ENCODE results near the gene GADD45A. TPM values are rescaled to one million over a fixed set of nuclear protein-coding genes. Genes with fewer than 3 reads are reported as not detected.

GADD45A gene
- polyA plus RNA-seq, 2 of the 4 experiments (the other 2 are of a cell fraction) = 36.0 to 44.7 TPM

- DNase-seq (ENCODE audit: low read depth in 1 of 2, low spot score in 1 of 2) (no peak), ATAC-seq (no peak), FAIRE-seq (no peak)
- H3K4me1 ChIP-seq = peaks cover 64% of the 10 kb centered on the region
- POLR2A ChIA-PET = no interaction called here
- no peaks in the 10 kb centered on the region for H3K9me3 ChIP-seq
- H3K4me3 ChIP-seq = no peak overlapping the region
- H3K27ac ChIP-seq = peak overlapping the region; percentile 48 to 49; a peak in 3 of 6 replicates
- peak overlapping the region; percentile 10; the same call in 1 of the 3 replicates for H3K4me2 ChIP-seq
- CTCF ChIA-PET = interaction anchor here (1.0 to 1.6 kb wide), 3 partner anchors 9 to 54 kb away, joined by 3 to 6 read pairs (median 3); no protein-coding TSS in a partner anchor
- TF ChIP-seq GATA3 (IDR thresholded peaks at IDR 0.05; ENCODE audit: borderline replicate concordance) (no peak), SMC3 (IDR thresholded peaks at IDR 0.05) (no peak), MAFK (IDR thresholded peaks at IDR 0.05; ENCODE audit: partially characterized antibody) (no peak), SREBF2 (IDR thresholded peaks at IDR 0.05) (no peak), EHF (CRISPR knock-in tag; IDR thresholded peaks at IDR 0.05) (no peak), HOXB5 (CRISPR knock-in tag; IDR thresholded peaks at IDR 0.05) (no peak), CBX2 (IDR thresholded peaks at IDR 0.05; ENCODE audit: borderline replicate concordance, low read depth) (no peak)
- 20% methylated on average over 2 of the region's 2 CpGs for WGBS (ENCODE audit: missing lambda C conversion rate)
Measured at GRCh38 chr1:67711855-67712212, 26.8 kb downstream of the GADD45A start.

GRCh38 chr1:67713057-67713846, 28.3 kb downstream of the GADD45A start:
- peak; percentile 23 to 44 for DNase-seq (ENCODE audit: low read depth in 1 of 2, low spot score in 1 of 2)
- Histone ChIP-seq H3K4me2 (peak overlapping the region; percentile 82), H3K27ac (peak overlapping the region; percentile 75 to 76), H3K4me3 (no peak overlapping the region), H3K9me3 (no peaks in the 10 kb centered on the region), H3K4me1 (peaks cover 79% of the 10 kb centered on the region)
- CTCF ChIA-PET = interaction anchor here (1.2 to 1.6 kb wide), 5 partner anchors 9 to 151 kb away, joined by 3 to 6 read pairs (median 4); no protein-coding TSS in a partner anchor
- ATAC-seq = peak; percentile 55 to 75; a peak in 4 of 6 replicates
- FAIRE-seq = no peak
- TF ChIP-seq MAX (IDR thresholded peaks at IDR 0.05) = no peak
- no peak for TF ChIP-seq JUNB (IDR thresholded peaks at IDR 0.05)
- WGBS (ENCODE audit: missing lambda C conversion rate) = 67% methylated on average over 4 of the region's 6 CpGs
- POLR2A ChIA-PET = no interaction called here

- Histone ChIP-seq H3K4me1 (peaks cover 90% of the 10 kb centered on the region), H3K4me3 (no peak overlapping the region), H3K4me2 (no peak overlapping the region), H3K9me3 (no peaks in the 10 kb centered on the region), H3K27ac (peak overlapping the region; percentile 47 to 70; a peak in 4 of 6 replicates)
- WGBS (ENCODE audit: missing lambda C conversion rate) = 80% methylated on average over 2 of the region's 2 CpGs
- ChIA-PET CTCF (interaction anchor here (0.5 to 1.4 kb wide), 2 partner anchors 44 to 50 kb away, joined by 3 to 13 read pairs; no protein-coding TSS in a partner anchor), POLR2A (interaction anchor here (1.2 kb wide), 1 partner anchor 30 kb away, joined by 3 read pairs; the partner anchor contains the start of gene GADD45A)
- ATAC-seq (no peak), FAIRE-seq (no peak), DNase-seq (ENCODE audit: low read depth in 1 of 2, low spot score in 1 of 2) (no peak)
- TF ChIP-seq ESRRA (IDR thresholded peaks at IDR 0.05; ENCODE audit: borderline replicate concordance, low read length) (no peak), MYC (IDR thresholded peaks at IDR 0.05; ENCODE audit: borderline replicate concordance, low read length) (no peak), ELK1 (IDR thresholded peaks at IDR 0.05; ENCODE audit: low read depth, low read length) (no peak), BHLHE40 (IDR thresholded peaks at IDR 0.05; ENCODE audit: low read depth, low read length) (no peak), FOXS1 (CRISPR knock-in tag; IDR thresholded peaks at IDR 0.05) (no peak), CTCF (IDR thresholded peaks at IDR 0.05) (no peak), HES2 (IDR thresholded peaks at IDR 0.05) (no peak), RAD21 (conservative IDR thresholded peaks at IDR 0.05 in 1 of 2, IDR thresholded peaks at IDR 0.05 in 1 of 2) (no peak)
Measured at GRCh38 chr1:67715819-67716218, 30.8 kb downstream of the GADD45A start.

All from A549 (cell line).